H1 (cell line): ENCODE data around the gene DAAM1. TPM values are rescaled to one million over a fixed set of nuclear protein-coding genes. Genes with fewer than 3 reads are reported as not detected.

ENCODE experiments used
- CTCF ChIA-PET: fragments of 300-600 bp; sonication (Branson Sonifier 250); formaldehyde crosslinking; loops from one replicate; lab custom pipeline; 2021; ENCODE audit not compliant: partially characterized antibody; lab: Charles Lee
- POLR2A ChIA-PET: fragments of 300-600 bp; sonication (Branson Sonifier 250); formaldehyde crosslinking; loops from one replicate; lab custom pipeline; 2021; ENCODE audit warnings: inconsistent platforms; ENCODE audit not compliant: partially characterized antibody; lab: Charles Lee
- DNase-seq, 2 experiments: peaks; one replicate each; pipeline versions ENCODE4 v3.0.0 to v3.0.0-alpha.2; 2010 to 2022; ENCODE audit warnings: low spot score in 2 of 2, low read depth in 1 of 2, mixed read lengths in 1 of 2
- FAIRE-seq: peaks from 2 replicates; lab custom pipeline; 2011; peaks lifted over from hg19 to GRCh38; lab: Jason Lieb, UNC
- H2AFZ ChIP-seq: 2 replicates; pipeline ENCODE4 v1.8.1; 2012; ENCODE audit warnings: low read length, inconsistent platforms
- H2AK5ac ChIP-seq: 2 replicates; pipeline ENCODE4 v1.6.1; 2013; ENCODE audit warnings: low read depth, low read length
- H2BK120ac ChIP-seq: replicated peaks from 2 replicates; pipeline ENCODE3; 2013; ENCODE audit warnings: low read depth, low read length, inconsistent platforms
- H2BK12ac ChIP-seq: 2 replicates; pipeline ENCODE4 v1.6.1; 2013; ENCODE audit warnings: low read depth, low read length
- H2BK15ac ChIP-seq: 2 replicates; pipeline ENCODE4 v1.6.1; 2013; ENCODE audit warnings: low read length
- H2BK20ac ChIP-seq: 2 replicates; pipeline ENCODE4 v1.6.1; 2013; ENCODE audit warnings: low read length
- H2BK5ac ChIP-seq: 2 replicates; pipeline ENCODE4 v1.6.1; 2013; ENCODE audit warnings: low read depth, low read length
- H3K14ac ChIP-seq: 2 replicates; pipeline ENCODE4 v1.6.1; 2013; ENCODE audit warnings: inconsistent platforms; ENCODE audit not compliant: insufficient read length
- H3K18ac ChIP-seq: 2 replicates; pipeline ENCODE4 v1.6.1; 2013; ENCODE audit warnings: low read length; ENCODE audit errors: extremely low read depth
- H3K23ac ChIP-seq: 2 replicates; pipeline ENCODE4 v1.6.1; 2013; ENCODE audit warnings: inconsistent platforms; ENCODE audit not compliant: insufficient read length
- H3K23me2 ChIP-seq: 2 replicates; pipeline ENCODE4 v1.6.1; 2013; ENCODE audit warnings: low read depth, low read length
- H3K27ac ChIP-seq: 2 replicates; pipeline ENCODE4 v1.6.1; 2011; ENCODE audit warnings: low read depth, low read length, inconsistent platforms
- H3K27me3 ChIP-seq, 4 experiments: replicated peaks in 1 of 4; 1 replicate in 1 of 4; 2 replicates in 3 of 4; pipeline versions ENCODE4 v1.6.1 to v1.8.1; 2011 to 2013; ENCODE audit warnings: low read length in 3 of 4, mild to moderate bottlenecking in 3 of 4, inconsistent platforms in 2 of 4, mixed read lengths in 2 of 4, moderate library complexity in 1 of 4; ENCODE audit not compliant: control insufficient read depth in 3 of 4, insufficient read depth in 3 of 4; ENCODE audit errors: extremely low read depth in 1 of 4
- H3K36me3 ChIP-seq, 4 experiments: 2 replicates each; pipeline versions ENCODE4 v1.6.1 to v1.8.1; 2011 to 2013; ENCODE audit warnings: mild to moderate bottlenecking in 4 of 4, low read length in 3 of 4, moderate library complexity in 2 of 4, control low read depth in 1 of 4, inconsistent platforms in 1 of 4; ENCODE audit not compliant: insufficient read depth in 4 of 4, control insufficient read depth in 2 of 4
- H3K4ac ChIP-seq: replicated peaks from 2 replicates; pipeline ENCODE3; 2013; ENCODE audit warnings: low read length, low read depth, mixed read lengths, inconsistent platforms; ENCODE audit not compliant: insufficient read length
- H3K4me1 ChIP-seq, 4 experiments: replicated peaks in 1 of 4; 1 replicate in 1 of 4; 2 replicates in 3 of 4; pipeline versions ENCODE4 v1.6.1 to v1.8.1; 2011 to 2013; ENCODE audit warnings: low read length in 3 of 4, inconsistent platforms in 2 of 4, mixed read lengths in 1 of 4; ENCODE audit not compliant: insufficient read depth in 4 of 4, control insufficient read depth in 3 of 4
- H3K4me2 ChIP-seq, 2 experiments: 2 replicates each; pipeline versions ENCODE4 v1.6.1 to v1.8.1; 2011 to 2013; ENCODE audit warnings: low read depth in 2 of 2, low read length in 2 of 2, control low read depth in 1 of 2, inconsistent platforms in 1 of 2, mild to moderate bottlenecking in 1 of 2; ENCODE audit not compliant: insufficient read depth in 1 of 2
- H3K4me3 ChIP-seq, 4 experiments: fragments of 200-600, 300-600 bp in 1 of 4; sonication (generic), shearing (Covaris generic), sonication (Bioruptor Twin) in 1 of 4; 2 replicates each; pipeline versions ENCODE4 v1.5.1 to v1.8.1; 2011 to 2016; ENCODE audit warnings: low read length in 4 of 4, low read depth in 3 of 4, control low read depth in 2 of 4, inconsistent platforms in 2 of 4, mild to moderate bottlenecking in 2 of 4, mixed read lengths in 1 of 4, moderate library complexity in 1 of 4; ENCODE audit not compliant: insufficient read depth in 2 of 4; ENCODE audit errors: extremely low read depth in 1 of 4
- H3K56ac ChIP-seq: replicated peaks from 2 replicates; pipeline ENCODE3; 2013; ENCODE audit warnings: low read depth, mild to moderate bottlenecking, mixed read lengths, low read length, inconsistent platforms; ENCODE audit not compliant: insufficient read length
- H3K79me1 ChIP-seq: 2 replicates; pipeline ENCODE4 v1.6.1; 2013; ENCODE audit warnings: low read depth, low read length, control low read depth
- H3K79me2 ChIP-seq, 2 experiments: 2 replicates each; pipeline versions ENCODE4 v1.6.1 to v1.8.1; 2012 to 2013; ENCODE audit warnings: low read length in 2 of 2, mild to moderate bottlenecking in 2 of 2, inconsistent platforms in 1 of 2; ENCODE audit not compliant: insufficient read depth in 2 of 2, control insufficient read depth in 1 of 2
- H3K9ac ChIP-seq, 4 experiments: replicated peaks in 1 of 4; 1 replicate in 1 of 4; 2 replicates in 3 of 4; pipeline versions ENCODE4 v1.6.1 to v1.8.1; 2011 to 2013; ENCODE audit warnings: low read depth in 3 of 4, low read length in 3 of 4, control low read depth in 2 of 4, mild to moderate bottlenecking in 2 of 4, moderate library complexity in 2 of 4, inconsistent platforms in 1 of 4; ENCODE audit errors: extremely low read depth in 1 of 4
- H3K9me3 ChIP-seq, 2 experiments: 2 replicates each; pipeline versions ENCODE4 v1.6.1 to v1.8.1; 2012 to 2013; ENCODE audit warnings: mild to moderate bottlenecking in 2 of 2, moderate library complexity in 2 of 2, control low read depth in 1 of 2, inconsistent platforms in 1 of 2, low read depth in 1 of 2, low read length in 1 of 2, mixed read lengths in 1 of 2; ENCODE audit not compliant: insufficient read depth in 2 of 2
- H4K20me1 ChIP-seq, 2 experiments: replicated peaks in 1 of 2; 2 replicates each; pipeline versions ENCODE3 to v1.8.1; 2011 to 2013; ENCODE audit warnings: inconsistent platforms in 2 of 2, low read length in 2 of 2, mild to moderate bottlenecking in 1 of 2; ENCODE audit not compliant: insufficient read depth in 2 of 2, control insufficient read depth in 1 of 2
- H4K5ac ChIP-seq: 2 replicates; pipeline ENCODE4 v1.6.1; 2013; ENCODE audit warnings: low read length, low read depth, mixed read lengths, inconsistent platforms; ENCODE audit not compliant: insufficient read length
- H4K8ac ChIP-seq: 2 replicates; pipeline ENCODE4 v1.8.0; 2013; ENCODE audit warnings: mild to moderate bottlenecking, moderate library complexity, low read length, inconsistent platforms; ENCODE audit not compliant: insufficient read depth; ENCODE audit errors: extremely low read depth
- H4K91ac ChIP-seq: replicated peaks from 2 replicates; pipeline ENCODE3; 2013; ENCODE audit warnings: low read length, mixed read lengths, inconsistent platforms; ENCODE audit not compliant: insufficient read length
- CEBPB ChIP-seq: IDR thresholded peaks from 2 replicates; pipeline ENCODE4 v1.6.1; 2012; ENCODE audit warnings: low read depth, low read length
- NRF1 ChIP-seq: IDR thresholded peaks from 2 replicates; pipeline ENCODE4 v1.6.1; 2011; ENCODE audit warnings: mild to moderate bottlenecking, low read depth, low read length, improper control_type of control experiment
- SRF ChIP-seq: IDR thresholded peaks from 2 replicates; pipeline ENCODE4 v1.6.1; 2011; ENCODE audit warnings: mild to moderate bottlenecking, low read depth, low read length, moderate library complexity
- WGBS, 2 experiments: shearing (Covaris generic) in 1 of 2; methylation state at CpG; one replicate each; pipeline versions ENCODE4 v1.1.6 to v1.1.7; 2013 to 2015; ENCODE audit warnings: low lambda C conversion rate in 2 of 2, mixed read lengths in 2 of 2, inconsistent platforms in 1 of 2, low coverage in 1 of 2, missing lambda C conversion rate in 1 of 2; ENCODE audit not compliant: insufficient replicate concordance in 2 of 2, insufficient coverage in 1 of 2, insufficient read length in 1 of 2; ENCODE audit errors: extremely low coverage in 1 of 2, missing lambda C conversion rate in 1 of 2; 5-methylcytosine and 5-hydroxymethylcytosine counted together
- polyA plus RNA-seq, 7 experiments: library from polyadenylated mRNA; depleted of rRNA in 3 of 7; stranded (reverse) in 5 of 7; unstranded in 2 of 7; fragments of >200 nt in 5 of 7; fragments of 200-250 nt in 2 of 7; gene quantifications; 1 replicate in 5 of 7; 2 replicates in 1 of 7; 4 replicates in 1 of 7; pipeline versions ENCODE4 v1.2.1 to v1.2.3, GENCODE V29; 2011 to 2013; ENCODE audit warnings: missing spikeins in 2 of 7, mixed read lengths in 2 of 7
- total RNA-seq: library from RNA; stranded (reverse); fragmentation: NEBNext Ultra II Directional; extraction: Animal tissue kit (Norgen Biotek cat#: 25700); gene quantifications from 2 replicates; pipeline ENCODE4 v1.2.1, GENCODE V29; 2021

DAAM1 gene
- total and polyA plus RNA-seq, 2 of the 8 experiments (the other 6 are each of a cell fraction or from before 2014, with no cell fraction given) = 5.0 to 44.9 TPM

GRCh38 chr14:59394268-59394667 lies 205.8 kb downstream of the DAAM1 start:
- no peak overlapping the region for H4K8ac ChIP-seq
- no peak for DNase-seq
- H3K14ac ChIP-seq = no peak overlapping the region
- no peak overlapping the region for H3K9ac ChIP-seq
- no peak overlapping the region for H3K23ac ChIP-seq
- no peaks in the 10 kb centered on the region for H3K4me1 ChIP-seq
- H3K36me3 ChIP-seq = no peaks in the 10 kb centered on the region
- no peak overlapping the region for H3K4me2 ChIP-seq
- no peaks in the 10 kb centered on the region for H4K20me1 ChIP-seq
- no peak overlapping the region for H2BK15ac ChIP-seq
- no peak overlapping the region for H2AK5ac ChIP-seq
- no peak overlapping the region for H3K4ac ChIP-seq
- no peak overlapping the region for H2AFZ ChIP-seq
- H4K91ac ChIP-seq = no peak overlapping the region
- H3K23me2 ChIP-seq = no peaks in the 10 kb centered on the region
- ChIA-PET CTCF (no interaction called here), POLR2A (no interaction called here)
- no peaks in the 10 kb centered on the region for H3K79me1 ChIP-seq
- H3K27ac ChIP-seq = no peak overlapping the region
- H2BK20ac ChIP-seq = no peak overlapping the region
- no peak overlapping the region for H2BK12ac ChIP-seq
- H3K18ac ChIP-seq = no peak overlapping the region
- no peaks in the 10 kb centered on the region for H3K9me3 ChIP-seq
- 94% methylated on average over 2 of the region's 4 CpGs; no CpG with 5 or more reads in 1 of the 2 experiments for WGBS, 2 experiments
- no peak overlapping the region for H2BK120ac ChIP-seq
- no peak for FAIRE-seq
- H3K4me3 ChIP-seq = no peak overlapping the region
- no peak for TF ChIP-seq SRF
- no peak for TF ChIP-seq NRF1
- no peak for TF ChIP-seq CEBPB
- H3K56ac ChIP-seq = no peak overlapping the region
- no peak overlapping the region for H4K5ac ChIP-seq
- no peaks in the 10 kb centered on the region for H3K27me3 ChIP-seq
- H2BK5ac ChIP-seq = no peak overlapping the region
- H3K79me2 ChIP-seq = no peaks in the 10 kb centered on the region
